ENCODE data around the gene GPHB5. TPM values are rescaled to one million over a fixed set of nuclear protein-coding genes. Genes with fewer than 3 reads are reported as not detected.

The GPHB5 gene
- total and polyA plus RNA-seq, 2 experiments from 2014 or later = not detected

DNA sequence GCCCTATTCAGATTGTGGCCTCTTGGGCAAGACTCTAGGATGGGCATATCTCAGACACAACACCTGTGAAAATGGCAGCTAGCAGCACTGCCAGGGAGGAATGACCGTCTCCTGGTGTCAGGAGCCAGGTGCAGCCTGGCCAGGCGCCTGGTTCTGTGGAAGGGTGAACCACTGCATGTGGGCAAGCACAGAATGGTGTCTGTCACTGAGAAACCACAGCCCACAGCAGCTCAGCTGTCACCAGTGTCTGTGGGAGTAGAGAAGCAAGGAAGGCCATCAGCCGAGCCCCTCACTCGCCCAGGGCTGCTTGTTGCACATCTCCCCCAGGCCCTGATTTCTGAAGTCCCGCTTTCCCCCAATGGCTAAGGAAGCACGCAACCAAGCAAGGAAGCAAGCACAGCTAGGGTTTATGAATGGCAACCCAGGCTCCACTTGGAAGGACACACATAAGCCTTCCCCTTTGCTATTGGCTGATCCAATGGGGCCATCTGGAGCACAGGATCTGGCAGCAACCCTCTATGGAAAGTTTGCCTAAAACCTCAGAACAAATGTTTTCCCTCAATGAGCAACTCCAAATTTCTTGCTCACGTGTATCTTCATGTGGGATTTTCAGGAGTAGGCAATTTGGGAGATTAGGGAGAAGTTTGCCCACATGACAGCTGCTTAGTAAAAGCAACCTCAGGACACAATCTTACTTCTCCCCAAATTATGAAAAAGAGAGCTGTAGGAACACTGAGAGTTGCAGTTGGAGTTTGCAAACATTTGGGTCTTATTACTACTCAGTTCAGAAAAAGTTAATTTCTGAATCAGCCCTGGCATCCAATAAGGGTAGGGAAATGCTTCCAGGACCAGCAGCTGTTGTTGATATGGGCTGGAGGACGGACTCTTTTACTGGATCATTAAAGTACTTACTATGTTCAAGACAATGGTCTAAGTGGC, 44.7 kb downstream of the GPHB5 start:
- H3K4me1 ChIP-seq (ENCODE audit: insufficient read depth) = 0 out of 2 replicates have a peak, but pooled peaks cover 4% of the 10 kb centered on the region
- no peaks in the 10 kb centered on the region for H3K9me3 ChIP-seq (ENCODE audit: low read depth)
- H3K4me2 ChIP-seq (ENCODE audit: unreplicated experiment) = no peak overlapping the region
- in situ Hi-C loops (cut with MboI) = loop anchor here (10.0 kb wide), 1 partner anchor 1109 kb away; no protein-coding TSS in a partner anchor
- WGBS, 2 experiments (ENCODE audit: low coverage in 1 of 2, low lambda C conversion rate in 2 of 2, missing lambda C conversion rate in 2 of 2) = 17 to 21% methylated on average over 8 of the region's 8 CpGs
- no peaks in the 10 kb centered on the region for H4K20me1 ChIP-seq (ENCODE audit: insufficient read depth)
- H3K79me2 ChIP-seq (ENCODE audit: insufficient read depth) = no peaks in the 10 kb centered on the region
- H3K27me3 ChIP-seq (replicated peaks; ENCODE audit: insufficient read depth) = no peaks in the 10 kb centered on the region
- TF ChIP-seq EZH2 (IDR thresholded peaks at IDR 0.05; ENCODE audit: insufficient read depth, poor library complexity, severe bottlenecking) = no peak
- no peak for TF ChIP-seq EZH2phosphoT487 (IDR thresholded peaks at IDR 0.05; ENCODE audit: insufficient read depth, low read depth)
- peak; percentile 32 for DNase-seq
- no peak overlapping the region for H3K9ac ChIP-seq
- H2AFZ ChIP-seq = no peak overlapping the region
- no peak overlapping the region for H3K4me3 ChIP-seq
- H3K36me3 ChIP-seq (ENCODE audit: low read depth) = no peaks in the 10 kb centered on the region
- no peak overlapping the region for H3K27ac ChIP-seq
- no peaks in the 10 kb centered on the region for H3F3A ChIP-seq (ENCODE audit: insufficient read depth)
- no peaks in the 10 kb centered on the region for H3K9me2 ChIP-seq (ENCODE audit: insufficient read depth)

DNA sequence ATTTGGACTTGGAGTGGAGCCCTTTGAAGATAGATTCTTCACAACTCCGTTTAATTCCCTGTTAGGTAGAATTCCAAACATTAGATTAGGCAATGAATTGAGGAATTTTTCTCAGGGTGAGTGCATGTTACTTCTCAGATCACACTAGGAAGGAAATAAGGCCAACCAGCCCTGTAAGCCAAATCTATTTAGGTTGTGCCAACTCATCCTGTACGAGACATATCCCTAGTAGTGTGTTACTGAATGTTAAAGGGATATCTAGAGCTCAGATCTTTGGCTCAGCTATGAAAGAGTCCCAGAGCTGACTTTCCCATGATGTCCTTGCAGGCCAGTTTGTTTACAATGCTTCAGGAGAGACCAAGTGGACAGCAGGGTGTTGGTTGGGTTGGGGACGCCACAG, 45.6 kb downstream of the GPHB5 start:
- DNase-seq = no peak
- Histone ChIP-seq H3K4me2 (ENCODE audit: unreplicated experiment) (no peak overlapping the region), H3F3A (ENCODE audit: insufficient read depth) (no peaks in the 10 kb centered on the region), H3K36me3 (ENCODE audit: low read depth) (no peaks in the 10 kb centered on the region), H4K20me1 (ENCODE audit: insufficient read depth) (no peaks in the 10 kb centered on the region), H3K9ac (no peak overlapping the region), H3K4me3 (no peak overlapping the region), H3K79me2 (ENCODE audit: insufficient read depth) (no peaks in the 10 kb centered on the region), H3K9me3 (ENCODE audit: low read depth) (no peaks in the 10 kb centered on the region), H3K27me3 (replicated peaks; ENCODE audit: insufficient read depth) (no peaks in the 10 kb centered on the region), H3K4me1 (ENCODE audit: insufficient read depth) (0 out of 2 replicates have a peak, but pooled peaks cover 4% of the 10 kb centered on the region), H3K27ac (no peak overlapping the region), H2AFZ (no peak overlapping the region), H3K9me2 (ENCODE audit: insufficient read depth) (no peaks in the 10 kb centered on the region)
- WGBS, 2 experiments (ENCODE audit: low coverage in 1 of 2, low lambda C conversion rate in 2 of 2, missing lambda C conversion rate in 2 of 2) = 34 to 39% methylated on average over 3 of the region's 3 CpGs
- in situ Hi-C loops (cut with MboI) = loop anchor here (10.0 kb wide), 1 partner anchor 1108 kb away; no protein-coding TSS in a partner anchor
- TF ChIP-seq EZH2 (IDR thresholded peaks at IDR 0.05; ENCODE audit: insufficient read depth, poor library complexity, severe bottlenecking) = no peak
- TF ChIP-seq EZH2phosphoT487 (IDR thresholded peaks at IDR 0.05; ENCODE audit: insufficient read depth, low read depth) = no peak

DNA sequence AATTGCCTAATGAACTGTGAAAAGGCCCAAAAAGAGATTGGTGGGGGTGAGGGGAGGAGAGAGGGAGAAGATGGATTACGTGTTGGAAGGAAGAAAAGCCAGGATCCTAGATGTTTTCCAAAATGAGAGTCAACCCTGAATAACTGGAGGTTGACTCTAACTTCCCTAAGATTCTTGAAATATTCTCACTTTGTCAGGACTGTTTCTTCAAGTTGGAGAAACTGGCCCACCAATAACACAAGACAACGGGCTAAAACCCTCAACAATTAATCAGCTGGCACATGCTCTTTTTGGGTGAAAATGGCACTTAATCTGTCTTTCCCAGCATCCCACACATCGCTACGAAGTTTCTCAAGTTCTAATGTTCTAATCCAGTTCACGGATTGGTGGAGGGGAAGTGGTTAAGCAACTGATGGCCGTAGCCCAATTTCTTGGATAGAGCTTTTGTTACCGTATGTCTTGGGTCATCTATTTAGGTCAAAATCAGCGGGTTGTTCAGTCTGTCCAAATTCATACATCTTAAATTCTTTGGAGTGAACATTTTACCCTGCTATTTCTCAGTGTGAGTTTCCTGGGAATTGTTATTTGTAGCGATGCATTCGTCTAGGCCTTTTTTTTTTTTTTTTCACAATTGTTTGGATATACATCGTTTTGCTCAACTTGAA, 49.0 kb downstream of the GPHB5 start:
- H3K9ac ChIP-seq = no peak overlapping the region
- H3K79me2 ChIP-seq (ENCODE audit: insufficient read depth) = no peaks in the 10 kb centered on the region
- H3K9me3 ChIP-seq (ENCODE audit: low read depth) = no peaks in the 10 kb centered on the region
- no peak overlapping the region for H3K4me3 ChIP-seq
- no peak overlapping the region for H2AFZ ChIP-seq
- no peak overlapping the region for H3K4me2 ChIP-seq (ENCODE audit: unreplicated experiment)
- H3F3A ChIP-seq (ENCODE audit: insufficient read depth) = no peaks in the 10 kb centered on the region
- no peaks in the 10 kb centered on the region for H4K20me1 ChIP-seq (ENCODE audit: insufficient read depth)
- no peak overlapping the region for H3K27ac ChIP-seq
- 63 to 69% methylated on average over 11 of the region's 11 CpGs for WGBS, 2 experiments (ENCODE audit: low coverage in 1 of 2, low lambda C conversion rate in 2 of 2, missing lambda C conversion rate in 2 of 2)
- no peaks in the 10 kb centered on the region for H3K27me3 ChIP-seq (replicated peaks; ENCODE audit: insufficient read depth)
- TF ChIP-seq EZH2phosphoT487 (IDR thresholded peaks at IDR 0.05; ENCODE audit: insufficient read depth, low read depth) = no peak
- TF ChIP-seq EZH2 (IDR thresholded peaks at IDR 0.05; ENCODE audit: insufficient read depth, poor library complexity, severe bottlenecking) = no peak
- in situ Hi-C loops (cut with MboI) = loop anchor here (10.0 kb wide), 1 partner anchor 1105 kb away; no protein-coding TSS in a partner anchor
- H3K36me3 ChIP-seq (ENCODE audit: low read depth) = no peaks in the 10 kb centered on the region
- H3K9me2 ChIP-seq (ENCODE audit: insufficient read depth) = no peaks in the 10 kb centered on the region
- DNase-seq = no peak
- H3K4me1 ChIP-seq (ENCODE audit: insufficient read depth) = 0 out of 2 replicates have a peak, but pooled peaks cover 4% of the 10 kb centered on the region

DNA sequence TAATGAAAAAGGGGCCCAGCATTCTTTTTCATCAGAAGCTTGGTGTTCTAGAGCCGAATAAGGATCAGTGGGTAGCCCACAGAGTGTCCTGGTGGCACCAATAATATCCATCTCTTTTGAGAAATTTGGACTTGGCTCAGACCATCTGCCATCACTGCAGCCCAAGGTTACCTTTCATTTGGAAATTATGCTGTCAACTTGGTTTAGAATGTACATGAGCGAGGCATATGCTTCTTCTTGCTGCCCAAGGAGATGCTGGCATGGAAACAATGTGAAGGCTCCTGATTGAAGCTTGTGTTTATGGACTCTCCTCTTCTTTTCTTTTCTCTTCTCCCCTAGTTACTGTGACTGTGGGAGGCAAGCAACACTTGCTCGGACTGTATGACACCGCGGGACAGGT, 50.0 kb downstream of the GPHB5 start:
- no peaks in the 10 kb centered on the region for H3K36me3 ChIP-seq (ENCODE audit: low read depth)
- no peak overlapping the region for H2AFZ ChIP-seq
- H3K79me2 ChIP-seq (ENCODE audit: insufficient read depth) = no peaks in the 10 kb centered on the region
- WGBS, 2 experiments (ENCODE audit: low coverage in 1 of 2, low lambda C conversion rate in 2 of 2, missing lambda C conversion rate in 2 of 2) = 73 to 79% methylated on average over 5 of the region's 5 CpGs
- no peaks in the 10 kb centered on the region for H3K27me3 ChIP-seq (replicated peaks; ENCODE audit: insufficient read depth)
- no peaks in the 10 kb centered on the region for H3F3A ChIP-seq (ENCODE audit: insufficient read depth)
- H3K27ac ChIP-seq = no peak overlapping the region
- no peak overlapping the region for H3K4me2 ChIP-seq (ENCODE audit: unreplicated experiment)
- H4K20me1 ChIP-seq (ENCODE audit: insufficient read depth) = no peaks in the 10 kb centered on the region
- DNase-seq = no peak
- no peaks in the 10 kb centered on the region for H3K4me1 ChIP-seq (ENCODE audit: insufficient read depth)
- no peak overlapping the region for H3K9ac ChIP-seq
- TF ChIP-seq EZH2phosphoT487 (IDR thresholded peaks at IDR 0.05; ENCODE audit: insufficient read depth, low read depth) (no peak), EZH2 (IDR thresholded peaks at IDR 0.05; ENCODE audit: insufficient read depth, poor library complexity, severe bottlenecking) (no peak)
- H3K9me2 ChIP-seq (ENCODE audit: insufficient read depth) = no peaks in the 10 kb centered on the region
- in situ Hi-C loops (cut with MboI) = no loop called here
- no peak overlapping the region for H3K4me3 ChIP-seq
- H3K9me3 ChIP-seq (ENCODE audit: low read depth) = no peaks in the 10 kb centered on the region

All from GM23248 (cell line).